ENCODE results near the gene HNF4A.

Gene HNF4A

DNA sequence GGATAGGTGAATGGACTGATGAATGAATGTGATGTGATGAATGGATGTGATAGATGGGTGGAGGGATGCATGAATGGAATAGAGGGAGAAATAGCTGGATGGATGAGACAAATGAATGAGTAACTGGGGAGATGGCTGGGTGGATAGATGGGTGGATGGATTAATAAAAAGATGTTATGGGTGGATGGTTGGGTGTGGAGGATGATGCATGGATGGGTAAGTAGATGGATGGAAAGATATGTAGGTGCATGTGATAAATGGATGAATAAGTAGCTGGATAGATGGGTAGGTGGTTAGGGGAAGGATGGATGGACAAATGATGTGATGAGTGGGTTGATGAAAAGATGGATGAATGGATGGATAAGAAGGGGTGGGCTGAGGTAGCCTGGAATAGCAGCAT is 4.7 kb downstream of the HNF4A start:
- DNase-seq (ENCODE audit: low spot score) (no peak), ATAC-seq (ENCODE audit: low read depth) (no peak)
- H3K27ac ChIP-seq (ENCODE audit: poor library complexity, severe bottlenecking): no peak overlapping the region
- H3K4me3 ChIP-seq (ENCODE audit: severe bottlenecking): no peak overlapping the region
- no peaks in the 10 kb centered on the region for H3K4me1 ChIP-seq (ENCODE audit: insufficient read depth, poor library complexity, severe bottlenecking)
- no peaks in the 10 kb centered on the region for H3K36me3 ChIP-seq (ENCODE audit: low read depth)
- TF ChIP-seq CTCF (IDR thresholded peaks at IDR 0.05; ENCODE audit: poor library complexity, severe bottlenecking): no peak
- H3K9me3 ChIP-seq (ENCODE audit: severe bottlenecking): no peaks in the 10 kb centered on the region
- peaks cover 8% of the 10 kb centered on the region for H3K27me3 ChIP-seq (ENCODE audit: insufficient read depth, poor library complexity, severe bottlenecking)

GRCh38 chr20:44361021-44361420 is 5.5 kb downstream of the HNF4A start:
- no peak for DNase-seq (ENCODE audit: low spot score)
- no peaks in the 10 kb centered on the region for H3K9me3 ChIP-seq (ENCODE audit: severe bottlenecking)
- peaks cover 8% of the 10 kb centered on the region for H3K27me3 ChIP-seq (ENCODE audit: insufficient read depth, poor library complexity, severe bottlenecking)
- H3K4me3 ChIP-seq (ENCODE audit: severe bottlenecking): no peak overlapping the region
- no peak overlapping the region for H3K27ac ChIP-seq (ENCODE audit: poor library complexity, severe bottlenecking)
- no peak for ATAC-seq (ENCODE audit: low read depth)
- H3K4me1 ChIP-seq (ENCODE audit: insufficient read depth, poor library complexity, severe bottlenecking): no peaks in the 10 kb centered on the region
- no peaks in the 10 kb centered on the region for H3K36me3 ChIP-seq (ENCODE audit: low read depth)
- no peak for TF ChIP-seq CTCF (IDR thresholded peaks at IDR 0.05; ENCODE audit: poor library complexity, severe bottlenecking)

GRCh38 chr20:44362466-44362940 is 7.0 kb downstream of the HNF4A start:
- no peak for ATAC-seq (ENCODE audit: low read depth)
- H3K27ac ChIP-seq (ENCODE audit: poor library complexity, severe bottlenecking): no peak overlapping the region

GRCh38 chr20:44364068-44364467 is 8.6 kb downstream of the HNF4A start:
- no peaks in the 10 kb centered on the region for H3K36me3 ChIP-seq (ENCODE audit: low read depth)
- H3K27ac ChIP-seq (ENCODE audit: poor library complexity, severe bottlenecking): no peak overlapping the region
- no peak for TF ChIP-seq CTCF (IDR thresholded peaks at IDR 0.05; ENCODE audit: poor library complexity, severe bottlenecking)
- no peaks in the 10 kb centered on the region for H3K9me3 ChIP-seq (ENCODE audit: severe bottlenecking)
- DNase-seq (ENCODE audit: low spot score): no peak
- no peaks in the 10 kb centered on the region for H3K4me1 ChIP-seq (ENCODE audit: insufficient read depth, poor library complexity, severe bottlenecking)
- no peak overlapping the region for H3K4me3 ChIP-seq (ENCODE audit: severe bottlenecking)
- H3K27me3 ChIP-seq (ENCODE audit: insufficient read depth, poor library complexity, severe bottlenecking): no peaks in the 10 kb centered on the region
- ATAC-seq (ENCODE audit: low read depth): no peak

More at GRCh38 chr20:44362466-44362940, 7.0 kb downstream of the HNF4A start:
- H3K36me3 ChIP-seq (ENCODE audit: low read depth): no peaks in the 10 kb centered on the region
- no peak for DNase-seq (ENCODE audit: low spot score)
- H3K4me3 ChIP-seq (ENCODE audit: severe bottlenecking): no peak overlapping the region
- TF ChIP-seq CTCF (IDR thresholded peaks at IDR 0.05; ENCODE audit: poor library complexity, severe bottlenecking): no peak
- H3K9me3 ChIP-seq (ENCODE audit: severe bottlenecking): no peaks in the 10 kb centered on the region
- H3K27me3 ChIP-seq (ENCODE audit: insufficient read depth, poor library complexity, severe bottlenecking): no peaks in the 10 kb centered on the region
- H3K4me1 ChIP-seq (ENCODE audit: insufficient read depth, poor library complexity, severe bottlenecking): no peaks in the 10 kb centered on the region

DNA sequence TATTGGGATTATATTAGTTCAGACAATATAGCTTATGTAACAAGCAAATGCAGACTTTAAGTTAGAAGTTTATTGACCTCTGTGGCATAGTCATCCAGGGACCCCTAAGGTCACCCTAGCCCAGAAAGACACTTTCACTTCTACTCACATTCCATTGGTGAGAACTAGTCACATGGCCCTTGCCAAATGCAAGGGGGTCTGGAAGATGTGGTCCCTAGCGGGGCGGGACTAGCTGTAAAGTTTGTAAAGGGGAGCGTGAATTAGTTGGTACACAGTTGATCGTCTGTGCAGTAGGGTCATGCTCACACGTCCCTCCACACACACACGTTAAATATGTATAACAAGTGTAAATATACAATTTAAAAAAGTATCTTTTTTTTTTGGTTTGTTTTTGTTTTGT is 9.3 kb downstream of the HNF4A start:
- ATAC-seq (ENCODE audit: low read depth) (no peak), DNase-seq (ENCODE audit: low spot score) (no peak)
- Histone ChIP-seq H3K4me1 (ENCODE audit: insufficient read depth, poor library complexity, severe bottlenecking) (no peaks in the 10 kb centered on the region), H3K9me3 (ENCODE audit: severe bottlenecking) (no peaks in the 10 kb centered on the region), H3K27ac (ENCODE audit: poor library complexity, severe bottlenecking) (no peak overlapping the region), H3K4me3 (ENCODE audit: severe bottlenecking) (no peak overlapping the region), H3K36me3 (ENCODE audit: low read depth) (no peaks in the 10 kb centered on the region), H3K27me3 (ENCODE audit: insufficient read depth, poor library complexity, severe bottlenecking) (no peaks in the 10 kb centered on the region)
- no peak for TF ChIP-seq CTCF (IDR thresholded peaks at IDR 0.05; ENCODE audit: poor library complexity, severe bottlenecking)
